ENCODE measurements around the gene IER5L. TPM values are rescaled to one million over a fixed set of nuclear protein-coding genes. Genes with fewer than 3 reads are reported as not detected.

The IER5L gene
- total RNA-seq, 1 donor from 2014 or later: 37.5 TPM

GRCh38 chr9:129137292-129138143, 40.5 kb downstream of the IER5L start:
- Mint-ChIP-seq H3K9me3 (no peaks in the 10 kb centered on the region), H3K4me1 (ENCODE audit: unreplicated experiment) (peaks cover 31% of the 10 kb centered on the region), H3K27ac (peak overlapping the region; percentile 62), H3K27me3 (no peaks in the 10 kb centered on the region), H3K36me3 (peaks cover 9% of the 10 kb centered on the region), H3K4me3 (peak overlapping the region; percentile 31)
- DNase-seq (ENCODE audit: extremely low spot score, unreplicated experiment): no peak
- TF ChIP-seq, protein P1, sequence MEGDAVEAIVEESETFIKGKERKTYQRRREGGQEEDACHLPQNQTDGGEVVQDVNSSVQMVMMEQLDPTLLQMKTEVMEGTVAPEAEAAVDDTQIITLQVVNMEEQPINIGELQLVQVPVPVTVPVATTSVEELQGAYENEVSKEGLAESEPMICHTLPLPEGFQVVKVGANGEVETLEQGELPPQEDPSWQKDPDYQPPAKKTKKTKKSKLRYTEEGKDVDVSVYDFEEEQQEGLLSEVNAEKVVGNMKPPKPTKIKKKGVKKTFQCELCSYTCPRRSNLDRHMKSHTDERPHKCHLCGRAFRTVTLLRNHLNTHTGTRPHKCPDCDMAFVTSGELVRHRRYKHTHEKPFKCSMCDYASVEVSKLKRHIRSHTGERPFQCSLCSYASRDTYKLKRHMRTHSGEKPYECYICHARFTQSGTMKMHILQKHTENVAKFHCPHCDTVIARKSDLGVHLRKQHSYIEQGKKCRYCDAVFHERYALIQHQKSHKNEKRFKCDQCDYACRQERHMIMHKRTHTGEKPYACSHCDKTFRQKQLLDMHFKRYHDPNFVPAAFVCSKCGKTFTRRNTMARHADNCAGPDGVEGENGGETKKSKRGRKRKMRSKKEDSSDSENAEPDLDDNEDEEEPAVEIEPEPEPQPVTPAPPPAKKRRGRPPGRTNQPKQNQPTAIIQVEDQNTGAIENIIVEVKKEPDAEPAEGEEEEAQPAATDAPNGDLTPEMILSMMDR (conservative IDR thresholded peaks at IDR 0.05): no peak

DNA sequence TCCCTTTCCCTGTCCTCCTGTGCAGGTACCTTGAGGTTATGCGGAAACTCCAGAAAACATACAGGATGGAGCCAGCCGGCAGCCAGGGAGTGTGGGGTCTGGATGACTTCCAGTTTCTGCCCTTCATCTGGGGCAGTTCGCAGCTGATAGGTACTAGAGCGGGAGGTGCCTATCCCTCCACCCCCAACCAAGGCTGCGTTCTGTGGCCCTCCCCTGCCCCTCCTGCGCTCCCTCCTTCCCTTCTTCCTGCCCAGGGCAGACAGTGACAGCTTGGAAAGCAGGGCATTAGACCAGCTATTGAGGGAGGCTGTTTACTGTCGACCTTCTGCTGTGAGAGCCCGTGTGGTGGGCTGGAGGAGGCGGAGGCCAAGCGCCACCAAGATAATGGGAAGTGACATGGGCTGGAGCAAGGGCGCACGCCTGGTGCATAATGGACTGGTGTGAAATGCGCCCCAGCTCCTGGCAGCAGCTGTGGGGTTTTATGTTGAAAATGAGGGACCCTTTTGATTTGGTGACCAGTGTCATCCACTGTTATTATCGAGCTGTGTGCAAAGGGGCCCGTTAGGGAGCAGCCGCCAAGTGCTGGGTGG, 41.5 kb downstream of the IER5L start:
- H3K27ac Mint-ChIP-seq: no peak overlapping the region
- H3K36me3 Mint-ChIP-seq: peaks cover 14% of the 10 kb centered on the region
- no peak overlapping the region for H3K4me3 Mint-ChIP-seq
- TF ChIP-seq, protein P1 (conservative IDR thresholded peaks at IDR 0.05): no peak
- no peaks in the 10 kb centered on the region for H3K27me3 Mint-ChIP-seq
- peaks cover 35% of the 10 kb centered on the region for H3K4me1 Mint-ChIP-seq (ENCODE audit: unreplicated experiment)
- no peaks in the 10 kb centered on the region for H3K9me3 Mint-ChIP-seq
- DNase-seq (ENCODE audit: extremely low spot score, unreplicated experiment): no peak

GRCh38 chr9:129135476-129135875, 42.6 kb downstream of the IER5L start:
- no peak overlapping the region for H3K4me3 Mint-ChIP-seq
- peaks cover 20% of the 10 kb centered on the region for H3K36me3 Mint-ChIP-seq
- TF ChIP-seq, protein P1 (conservative IDR thresholded peaks at IDR 0.05): no peak
- no peak for DNase-seq (ENCODE audit: extremely low spot score, unreplicated experiment)
- H3K27ac Mint-ChIP-seq: peak overlapping the region; percentile 26
- peaks cover 35% of the 10 kb centered on the region for H3K4me1 Mint-ChIP-seq (ENCODE audit: unreplicated experiment)
- H3K27me3 Mint-ChIP-seq: no peaks in the 10 kb centered on the region
- H3K9me3 Mint-ChIP-seq: no peaks in the 10 kb centered on the region

- TF ChIP-seq, protein P1 (conservative IDR thresholded peaks at IDR 0.05): no peak
- peaks cover 25% of the 10 kb centered on the region for H3K36me3 Mint-ChIP-seq
- no peaks in the 10 kb centered on the region for H3K9me3 Mint-ChIP-seq
- H3K4me1 Mint-ChIP-seq (ENCODE audit: unreplicated experiment): peaks cover 21% of the 10 kb centered on the region
- no peak overlapping the region for H3K27ac Mint-ChIP-seq
- H3K27me3 Mint-ChIP-seq: no peaks in the 10 kb centered on the region
- no peak overlapping the region for H3K4me3 Mint-ChIP-seq
- DNase-seq (ENCODE audit: extremely low spot score, unreplicated experiment): no peak
Observed at GRCh38 chr9:129133082-129133481, 45.0 kb downstream of the IER5L start.

DNA sequence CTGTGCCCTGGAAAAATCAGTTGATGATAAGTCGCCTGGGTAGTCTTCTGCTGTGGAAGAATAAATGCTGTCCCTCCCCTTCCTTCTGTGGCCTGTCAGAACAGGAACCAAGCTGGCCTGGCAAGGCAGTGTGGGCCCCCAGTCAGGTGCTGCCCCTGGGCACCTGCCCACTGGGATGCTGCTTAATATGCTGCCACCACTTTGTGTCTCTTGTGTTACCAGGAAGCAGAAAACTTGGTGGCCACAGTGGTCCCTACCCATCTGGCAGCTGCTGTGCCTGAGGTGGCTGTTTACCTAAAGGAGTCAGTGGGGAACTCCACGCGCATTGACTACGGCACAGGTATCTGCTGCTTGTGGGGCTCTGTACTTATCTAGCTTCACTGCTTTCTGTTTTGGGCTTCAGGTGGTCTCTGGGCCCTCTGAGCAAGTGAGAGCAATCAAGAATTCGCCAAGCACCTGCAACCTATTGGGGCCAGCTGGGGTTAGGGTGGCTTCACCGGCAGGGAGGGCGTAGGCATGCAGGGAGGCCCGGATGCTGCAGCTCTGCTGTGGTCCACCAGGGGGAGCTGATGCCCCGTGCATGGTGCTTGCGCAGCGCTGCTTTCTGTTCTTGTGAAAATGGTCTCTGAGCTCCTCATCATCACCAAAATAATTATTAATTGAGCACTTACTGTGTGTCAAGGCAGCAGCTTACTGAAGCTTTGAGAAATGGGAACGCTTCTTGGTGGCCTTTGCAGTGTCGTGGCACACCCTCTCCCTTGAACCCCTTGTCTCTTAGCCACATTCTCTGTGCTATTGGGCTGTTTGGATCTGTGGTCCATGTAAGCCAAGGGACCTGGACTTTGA, 46.5 kb downstream of the IER5L start:
- peak; percentile 89 for DNase-seq (ENCODE audit: extremely low spot score, unreplicated experiment)
- Mint-ChIP-seq H3K27ac (no peak overlapping the region), H3K4me3 (no peak overlapping the region), H3K27me3 (no peaks in the 10 kb centered on the region), H3K9me3 (no peaks in the 10 kb centered on the region), H3K36me3 (peaks cover 29% of the 10 kb centered on the region), H3K4me1 (ENCODE audit: unreplicated experiment) (peaks cover 10% of the 10 kb centered on the region)
- TF ChIP-seq, protein P1 (conservative IDR thresholded peaks at IDR 0.05): peak; percentile 98
